Measurements from ENCODE around the gene ARHGEF17. TPM values are rescaled to one million over a fixed set of nuclear protein-coding genes. Genes with fewer than 3 reads are reported as not detected.

The ARHGEF17 gene
- total and polyA plus RNA-seq, 2 experiments from 2014 or later, result 30.2 to 35.6 TPM

DNA sequence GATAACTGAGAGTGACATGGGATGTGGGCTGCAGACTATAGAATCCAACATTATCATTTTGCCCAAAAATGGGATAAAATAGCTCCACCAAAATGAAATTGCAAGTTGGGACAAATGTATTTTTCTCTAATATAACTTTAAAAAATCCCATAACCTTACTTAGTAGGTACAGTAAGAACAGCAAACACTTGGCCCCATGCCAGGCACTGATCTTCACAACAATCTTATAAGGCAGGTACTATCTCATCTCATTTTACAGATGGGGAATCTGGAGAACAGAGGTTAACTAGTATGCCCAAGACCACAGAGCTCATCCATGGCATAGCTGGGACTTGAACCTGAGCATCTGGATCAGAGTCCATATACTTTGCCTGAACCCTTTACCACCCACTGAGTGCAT is 13.5 kb upstream of the ARHGEF17 start:
- no peaks in the 10 kb centered on the region for H3K27me3 ChIP-seq
- H3K79me2 ChIP-seq, result no peaks in the 10 kb centered on the region
- no peak for TF ChIP-seq EZH2phosphoT487 (IDR thresholded peaks at IDR 0.05; ENCODE audit: low read depth, severe bottlenecking, unreplicated experiment)
- TF ChIP-seq EZH2 (IDR thresholded peaks at IDR 0.05; ENCODE audit: borderline replicate concordance), result no peak
- TF ChIP-seq, protein P1, sequence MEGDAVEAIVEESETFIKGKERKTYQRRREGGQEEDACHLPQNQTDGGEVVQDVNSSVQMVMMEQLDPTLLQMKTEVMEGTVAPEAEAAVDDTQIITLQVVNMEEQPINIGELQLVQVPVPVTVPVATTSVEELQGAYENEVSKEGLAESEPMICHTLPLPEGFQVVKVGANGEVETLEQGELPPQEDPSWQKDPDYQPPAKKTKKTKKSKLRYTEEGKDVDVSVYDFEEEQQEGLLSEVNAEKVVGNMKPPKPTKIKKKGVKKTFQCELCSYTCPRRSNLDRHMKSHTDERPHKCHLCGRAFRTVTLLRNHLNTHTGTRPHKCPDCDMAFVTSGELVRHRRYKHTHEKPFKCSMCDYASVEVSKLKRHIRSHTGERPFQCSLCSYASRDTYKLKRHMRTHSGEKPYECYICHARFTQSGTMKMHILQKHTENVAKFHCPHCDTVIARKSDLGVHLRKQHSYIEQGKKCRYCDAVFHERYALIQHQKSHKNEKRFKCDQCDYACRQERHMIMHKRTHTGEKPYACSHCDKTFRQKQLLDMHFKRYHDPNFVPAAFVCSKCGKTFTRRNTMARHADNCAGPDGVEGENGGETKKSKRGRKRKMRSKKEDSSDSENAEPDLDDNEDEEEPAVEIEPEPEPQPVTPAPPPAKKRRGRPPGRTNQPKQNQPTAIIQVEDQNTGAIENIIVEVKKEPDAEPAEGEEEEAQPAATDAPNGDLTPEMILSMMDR (IDR thresholded peaks at IDR 0.05; ENCODE audit: poor library complexity), result no peak
- H3K9me3 ChIP-seq (ENCODE audit: low read depth), result no peaks in the 10 kb centered on the region
- no peak overlapping the region for H3K27ac ChIP-seq
- H3K9me2 ChIP-seq (replicated peaks; ENCODE audit: insufficient read depth), result no peaks in the 10 kb centered on the region
- DNase-seq (ENCODE audit: low spot score), result no peak
- no peaks in the 10 kb centered on the region for H4K20me1 ChIP-seq (ENCODE audit: insufficient read depth, poor library complexity, severe bottlenecking)
- H3K4me1 ChIP-seq (ENCODE audit: insufficient read depth), result no peaks in the 10 kb centered on the region
- no peak overlapping the region for H2AFZ ChIP-seq
- H3K4me3 ChIP-seq, result no peak overlapping the region
- H3K4me2 ChIP-seq, result no peak overlapping the region
- no peaks in the 10 kb centered on the region for H3K36me3 ChIP-seq (replicated peaks; ENCODE audit: insufficient read depth, low read depth)

DNA sequence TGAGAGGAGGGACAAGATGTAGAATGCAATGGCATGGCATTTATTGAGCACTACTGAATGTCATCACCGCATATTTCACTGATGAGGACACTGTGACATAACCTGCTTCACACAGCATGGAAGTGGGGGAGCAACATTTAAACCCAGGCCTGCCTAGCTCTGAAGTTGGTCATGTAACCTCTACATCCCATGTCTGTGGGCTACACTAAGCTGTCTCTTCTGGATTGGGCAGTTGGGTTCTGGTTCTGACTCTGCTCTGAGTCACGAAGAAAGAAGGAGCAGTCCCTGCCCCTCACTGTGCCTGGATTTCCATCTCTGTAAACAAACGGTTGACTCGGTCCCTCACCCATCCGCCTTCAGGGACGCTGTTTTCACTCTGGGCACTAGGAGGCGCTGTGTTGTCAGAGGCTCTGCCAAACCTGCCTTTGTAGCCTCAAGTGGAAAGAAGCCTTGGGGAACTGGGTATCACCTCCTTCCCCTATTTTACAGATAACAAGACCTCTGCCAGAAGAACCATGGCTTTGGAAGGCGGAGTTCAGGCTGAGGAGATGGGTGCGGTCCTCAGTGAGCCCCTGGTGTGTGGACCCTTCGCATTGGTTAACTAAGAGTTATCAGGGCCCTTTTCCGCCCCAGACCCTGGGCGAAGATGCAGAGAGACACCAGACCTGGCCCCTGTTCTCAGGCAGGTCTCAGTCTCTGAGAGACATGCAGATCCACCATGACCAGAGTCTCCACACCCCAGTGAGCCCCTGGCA is 12.7 kb upstream of the ARHGEF17 start:
- H3K4me2 ChIP-seq, result no peak overlapping the region

DNA sequence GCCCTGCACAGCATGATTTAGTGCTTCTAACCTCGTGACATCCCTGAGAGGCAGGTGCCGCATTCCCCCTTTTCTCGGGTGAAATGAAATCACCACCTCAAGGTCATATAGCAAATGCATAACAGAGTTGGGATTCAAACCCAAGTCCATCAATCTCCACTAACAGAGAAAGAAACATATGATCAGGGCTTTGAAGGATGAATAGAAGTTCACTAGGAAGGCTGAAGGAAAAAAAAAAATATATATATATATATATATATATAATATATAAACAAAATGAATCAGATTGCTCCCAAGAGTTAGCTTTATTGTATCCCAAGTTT is 12.1 kb upstream of the ARHGEF17 start:
- no peaks in the 10 kb centered on the region for H4K20me1 ChIP-seq (ENCODE audit: insufficient read depth, poor library complexity, severe bottlenecking)
- H3K9me2 ChIP-seq (replicated peaks; ENCODE audit: insufficient read depth), result no peaks in the 10 kb centered on the region
- H3K4me1 ChIP-seq (ENCODE audit: insufficient read depth), result no peaks in the 10 kb centered on the region
- no peaks in the 10 kb centered on the region for H3K27me3 ChIP-seq
- no peak overlapping the region for H3K4me3 ChIP-seq
- H3K9me3 ChIP-seq (ENCODE audit: low read depth), result no peaks in the 10 kb centered on the region
- no peak overlapping the region for H3K4me2 ChIP-seq
- no peak overlapping the region for H3K27ac ChIP-seq
- WGBS (ENCODE audit: low lambda C conversion rate, missing lambda C conversion rate), result 96% methylated on average over 3 of the region's 3 CpGs
- H3K79me2 ChIP-seq, result no peaks in the 10 kb centered on the region
- no peaks in the 10 kb centered on the region for H3K36me3 ChIP-seq (replicated peaks; ENCODE audit: insufficient read depth, low read depth)
- DNase-seq (ENCODE audit: low spot score), result no peak
- no peak overlapping the region for H2AFZ ChIP-seq
- TF ChIP-seq, protein P1 (IDR thresholded peaks at IDR 0.05; ENCODE audit: poor library complexity), result no peak
- TF ChIP-seq EZH2 (IDR thresholded peaks at IDR 0.05; ENCODE audit: borderline replicate concordance), result no peak

More for the DNA sequence above, 12.7 kb upstream of the ARHGEF17 start:
- peak; percentile 82 for DNase-seq (ENCODE audit: low spot score)
- Histone ChIP-seq H3K36me3 (replicated peaks; ENCODE audit: insufficient read depth, low read depth) (no peaks in the 10 kb centered on the region), H3K27me3 (no peaks in the 10 kb centered on the region), H3K9me3 (ENCODE audit: low read depth) (no peaks in the 10 kb centered on the region), H3K27ac (no peak overlapping the region), H3K4me3 (no peak overlapping the region), H3K79me2 (no peaks in the 10 kb centered on the region), H3K4me1 (ENCODE audit: insufficient read depth) (no peaks in the 10 kb centered on the region), H4K20me1 (ENCODE audit: insufficient read depth, poor library complexity, severe bottlenecking) (no peaks in the 10 kb centered on the region), H2AFZ (no peak overlapping the region), H3K9me2 (replicated peaks; ENCODE audit: insufficient read depth) (no peaks in the 10 kb centered on the region)
- no peak for TF ChIP-seq EZH2phosphoT487 (IDR thresholded peaks at IDR 0.05; ENCODE audit: low read depth, severe bottlenecking, unreplicated experiment)
- TF ChIP-seq, protein P1 (IDR thresholded peaks at IDR 0.05; ENCODE audit: poor library complexity), result peak; percentile 85
- WGBS (ENCODE audit: low lambda C conversion rate, missing lambda C conversion rate), result 45% methylated on average over 12 of the region's 12 CpGs
